ENCODE measurements around the gene PSMB9. TPM values are rescaled to one million over a fixed set of nuclear protein-coding genes. Genes with fewer than 3 reads are reported as not detected.

Gene PSMB9
- total and polyA plus RNA-seq, 9 of the 15 experiments (the other 6 are each of a cell fraction or from before 2014, with no cell fraction given): 1.1 to 3.7 (median 2.4) TPM

GRCh38 chr6:32857156-32857891, 3.3 kb downstream of the PSMB9 start (continued):
- TF ChIP-seq ZNF41 (CRISPR knock-in tag; conservative IDR thresholded peaks at IDR 0.05): no peak
- TF ChIP-seq CHAMP1 (IDR thresholded peaks at IDR 0.05): no peak
- no peak for TF ChIP-seq CC2D1A (IDR thresholded peaks at IDR 0.05)
- TF ChIP-seq, protein P1, sequence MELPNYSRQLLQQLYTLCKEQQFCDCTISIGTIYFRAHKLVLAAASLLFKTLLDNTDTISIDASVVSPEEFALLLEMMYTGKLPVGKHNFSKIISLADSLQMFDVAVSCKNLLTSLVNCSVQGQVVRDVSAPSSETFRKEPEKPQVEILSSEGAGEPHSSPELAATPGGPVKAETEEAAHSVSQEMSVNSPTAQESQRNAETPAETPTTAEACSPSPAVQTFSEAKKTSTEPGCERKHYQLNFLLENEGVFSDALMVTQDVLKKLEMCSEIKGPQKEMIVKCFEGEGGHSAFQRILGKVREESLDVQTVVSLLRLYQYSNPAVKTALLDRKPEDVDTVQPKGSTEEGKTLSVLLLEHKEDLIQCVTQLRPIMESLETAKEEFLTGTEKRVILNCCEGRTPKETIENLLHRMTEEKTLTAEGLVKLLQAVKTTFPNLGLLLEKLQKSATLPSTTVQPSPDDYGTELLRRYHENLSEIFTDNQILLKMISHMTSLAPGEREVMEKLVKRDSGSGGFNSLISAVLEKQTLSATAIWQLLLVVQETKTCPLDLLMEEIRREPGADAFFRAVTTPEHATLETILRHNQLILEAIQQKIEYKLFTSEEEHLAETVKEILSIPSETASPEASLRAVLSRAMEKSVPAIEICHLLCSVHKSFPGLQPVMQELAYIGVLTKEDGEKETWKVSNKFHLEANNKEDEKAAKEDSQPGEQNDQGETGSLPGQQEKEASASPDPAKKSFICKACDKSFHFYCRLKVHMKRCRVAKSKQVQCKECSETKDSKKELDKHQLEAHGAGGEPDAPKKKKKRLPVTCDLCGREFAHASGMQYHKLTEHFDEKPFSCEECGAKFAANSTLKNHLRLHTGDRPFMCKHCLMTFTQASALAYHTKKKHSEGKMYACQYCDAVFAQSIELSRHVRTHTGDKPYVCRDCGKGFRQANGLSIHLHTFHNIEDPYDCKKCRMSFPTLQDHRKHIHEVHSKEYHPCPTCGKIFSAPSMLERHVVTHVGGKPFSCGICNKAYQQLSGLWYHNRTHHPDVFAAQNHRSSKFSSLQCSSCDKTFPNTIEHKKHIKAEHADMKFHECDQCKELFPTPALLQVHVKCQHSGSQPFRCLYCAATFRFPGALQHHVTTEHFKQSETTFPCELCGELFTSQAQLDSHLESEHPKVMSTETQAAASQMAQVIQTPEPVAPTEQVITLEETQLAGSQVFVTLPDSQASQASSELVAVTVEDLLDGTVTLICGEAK (IDR thresholded peaks at IDR 0.05): no peak
- TF ChIP-seq, protein P1 (CRISPR knock-in tag; IDR thresholded peaks at IDR 0.05): no peak
- TF ChIP-seq ATF7 (IDR thresholded peaks at IDR 0.05): no peak
- TF ChIP-seq ZNF324 (CRISPR knock-in tag; IDR thresholded peaks at IDR 0.05): 0 out of 2 replicates have a peak, but pooled peaks have one; percentile 32
- TF ChIP-seq HDAC3 (IDR thresholded peaks at IDR 0.05; ENCODE audit: borderline replicate concordance, partially characterized antibody): peak; percentile 76
- peak; percentile 32; the same call in 1 of the 2 replicates for TF ChIP-seq EGR1 (conservative IDR thresholded peaks at IDR 0.05)
- peak; percentile 71 for TF ChIP-seq SP1 (CRISPR knock-in tag; IDR thresholded peaks at IDR 0.05)
- TF ChIP-seq, protein P2, sequence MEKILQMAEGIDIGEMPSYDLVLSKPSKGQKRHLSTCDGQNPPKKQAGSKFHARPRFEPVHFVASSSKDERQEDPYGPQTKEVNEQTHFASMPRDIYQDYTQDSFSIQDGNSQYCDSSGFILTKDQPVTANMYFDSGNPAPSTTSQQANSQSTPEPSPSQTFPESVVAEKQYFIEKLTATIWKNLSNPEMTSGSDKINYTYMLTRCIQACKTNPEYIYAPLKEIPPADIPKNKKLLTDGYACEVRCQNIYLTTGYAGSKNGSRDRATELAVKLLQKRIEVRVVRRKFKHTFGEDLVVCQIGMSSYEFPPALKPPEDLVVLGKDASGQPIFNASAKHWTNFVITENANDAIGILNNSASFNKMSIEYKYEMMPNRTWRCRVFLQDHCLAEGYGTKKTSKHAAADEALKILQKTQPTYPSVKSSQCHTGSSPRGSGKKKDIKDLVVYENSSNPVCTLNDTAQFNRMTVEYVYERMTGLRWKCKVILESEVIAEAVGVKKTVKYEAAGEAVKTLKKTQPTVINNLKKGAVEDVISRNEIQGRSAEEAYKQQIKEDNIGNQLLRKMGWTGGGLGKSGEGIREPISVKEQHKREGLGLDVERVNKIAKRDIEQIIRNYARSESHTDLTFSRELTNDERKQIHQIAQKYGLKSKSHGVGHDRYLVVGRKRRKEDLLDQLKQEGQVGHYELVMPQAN (IDR thresholded peaks at IDR 0.05; ENCODE audit: borderline replicate concordance): no peak

Data from K562 (cell line).